B cell (primary cell): ENCODE data around the gene IQSEC3. TPM values are rescaled to one million over a fixed set of nuclear protein-coding genes. Genes with fewer than 3 reads are reported as not detected.

ENCODE experiments used
- ATAC-seq: fragments of 200-7000 bp; cut with Tn5 transposase; one replicate; pipeline ENCODE4 v1.10.0; 2021; ENCODE audit warnings: low read depth, mild to moderate bottlenecking, moderate number of reproducible peaks, moderate library complexity
- CTCF ChIA-PET: fragments of 350-600 bp; sonication (Branson Sonifier 250); formaldehyde crosslinking; loops from one replicate; lab custom pipeline; 2021; ENCODE audit warnings: antibody characterized with exemption, inconsistent platforms; lab: Charles Lee
- POLR2A ChIA-PET: fragments of 350-600 bp; sonication (Branson Sonifier 250); formaldehyde crosslinking; loops from one replicate; lab custom pipeline; 2021; ENCODE audit warnings: antibody characterized with exemption; lab: Charles Lee
- DNase-seq: peaks from one replicate; pipeline ENCODE4 v3.0.0; 2013
- H2AFZ ChIP-seq: 2 replicates; pipeline ENCODE4 v1.6.1; 2012; ENCODE audit warnings: mild to moderate bottlenecking, low read depth, low read length; ENCODE audit not compliant: insufficient read depth, poor library complexity, severe bottlenecking
- H3K27ac ChIP-seq, 2 donors: 1 replicate in 1 of 2; 2 replicates in 1 of 2; pipeline ENCODE4 v1.5.1; 2012 to 2013; ENCODE audit warnings: low read length in 2 of 2, mild to moderate bottlenecking in 2 of 2, moderate library complexity in 1 of 2
- H3K27me3 ChIP-seq, 4 experiments: fragments of 200-600 bp in 1 of 4; sonication (generic) in 1 of 4; replicated peaks in 1 of 4; 1 replicate in 2 of 4; 2 replicates in 2 of 4; pipeline versions ENCODE4 v1.6.1 to v1.7.0; 2013 to 2016; ENCODE audit warnings: low read length in 3 of 4, mild to moderate bottlenecking in 2 of 4, mixed read lengths in 1 of 4, moderate library complexity in 1 of 4; ENCODE audit not compliant: insufficient read depth in 4 of 4, control insufficient read depth in 3 of 4; ENCODE audit errors: control extremely low read depth in 1 of 4
- H3K36me3 ChIP-seq, 2 experiments: replicated peaks in 1 of 2; 1 replicate in 1 of 2; 2 replicates in 1 of 2; pipeline versions ENCODE4 v1.6.1 to v1.7.1; 2013; ENCODE audit warnings: low read length in 1 of 2; ENCODE audit not compliant: insufficient read depth in 2 of 2, control insufficient read depth in 1 of 2; ENCODE audit errors: control extremely low read depth in 1 of 2, extremely low read depth in 1 of 2
- H3K4me1 ChIP-seq, 2 donors: fragments of 200-600 bp in 1 of 2; sonication (generic) in 1 of 2; 1 replicate in 1 of 2; 2 replicates in 1 of 2; pipeline versions ENCODE4 v1.5.1 to v1.6.1; 2013 to 2017; ENCODE audit warnings: low read length in 2 of 2; ENCODE audit not compliant: control insufficient read depth in 2 of 2, insufficient read depth in 2 of 2
- H3K4me2 ChIP-seq: replicated peaks from 2 replicates; pipeline ENCODE3; 2012; ENCODE audit warnings: mild to moderate bottlenecking, low read depth, low read length; ENCODE audit not compliant: poor library complexity, severe bottlenecking
- H3K4me3 ChIP-seq, 5 experiments: fragments of 200-600 bp in 1 of 5; sonication (generic) in 1 of 5; 1 replicate in 3 of 5; 2 replicates in 2 of 5; pipeline versions ENCODE4 v1.5.1 to v1.7.0; 2011 to 2016; ENCODE audit warnings: low read length in 4 of 5, mild to moderate bottlenecking in 4 of 5, low read depth in 2 of 5, control low read depth in 1 of 5, moderate library complexity in 1 of 5; ENCODE audit not compliant: insufficient read depth in 1 of 5; ENCODE audit errors: control extremely low read depth in 1 of 5, extremely low read depth in 1 of 5
- H3K79me2 ChIP-seq: fragments of 200-600 bp; sonication (generic); one replicate; pipeline ENCODE4 v1.6.0; 2016; ENCODE audit warnings: low read length; ENCODE audit not compliant: control insufficient read depth, insufficient read depth
- H3K9ac ChIP-seq: fragments of 200-600 bp; sonication (generic); 2 replicates; pipeline ENCODE4 v1.6.1; 2017; ENCODE audit warnings: mild to moderate bottlenecking, low read length, moderate library complexity
- H3K9me3 ChIP-seq, 3 donors: one replicate each; pipeline versions ENCODE4 v1.6.1 to v1.7.1; 2013; ENCODE audit warnings: low read length in 2 of 3; ENCODE audit not compliant: control insufficient read depth in 2 of 3, insufficient read depth in 1 of 3; ENCODE audit errors: control extremely low read depth in 1 of 3
- H4K20me1 ChIP-seq: 2 replicates; pipeline ENCODE4 v1.6.0; 2012; ENCODE audit warnings: mild to moderate bottlenecking, low read length; ENCODE audit not compliant: insufficient read depth, control insufficient read depth, poor library complexity, severe bottlenecking
- H3K27ac Mint-ChIP-seq: one replicate; pipeline ENCODE4 v1.8.0; 2021; ENCODE audit warnings: mixed read lengths
- H3K27me3 Mint-ChIP-seq: one replicate; pipeline ENCODE4 v1.8.0; 2021; ENCODE audit warnings: mixed read lengths
- H3K4me1 Mint-ChIP-seq: one replicate; pipeline ENCODE4 v1.8.0; 2021; ENCODE audit warnings: mixed read lengths
- H3K4me3 Mint-ChIP-seq: one replicate; pipeline ENCODE4 v1.8.0; 2021; ENCODE audit warnings: mixed read lengths
- H3K9me3 Mint-ChIP-seq: one replicate; pipeline ENCODE4 v1.8.0; 2022; ENCODE audit warnings: mixed read lengths; ENCODE audit not compliant: insufficient read depth
- CTCF ChIP-seq: fragments of 200-600 bp; IDR thresholded peaks from one replicate; pipeline ENCODE4 v1.8.0; 2022; ENCODE audit warnings: antibody characterized with exemption, mild to moderate bottlenecking
- EZH2 ChIP-seq: IDR thresholded peaks from 2 replicates; pipeline ENCODE4 v1.6.1; 2012; ENCODE audit warnings: borderline replicate concordance, low read depth, mild to moderate bottlenecking, moderate library complexity, low read length; ENCODE audit not compliant: insufficient read depth, poor library complexity, severe bottlenecking
- WGBS: methylation state at CpG from one replicate; pipeline ENCODE4 v1.1.5; 2013; ENCODE audit warnings: missing lambda C conversion rate; ENCODE audit not compliant: insufficient coverage; 5-methylcytosine and 5-hydroxymethylcytosine counted together
- intact Hi-C: fragments of 100-400 bp; cut with micrococcal nuclease; formaldehyde crosslinking; loops from one replicate; pipeline ENCODE4 v1.10.0; 2022
- polyA plus RNA-seq: library from polyadenylated mRNA; depleted of rRNA; stranded (reverse); fragments of >200 nt; gene quantifications from 2 replicates; pipeline ENCODE4 v1.2.3, GENCODE V29; 2012
- total RNA-seq, 2 donors: library from RNA; stranded (reverse); fragments of 120-200 nt in 1 of 2; gene quantifications; 1 replicate in 1 of 2; 2 replicates in 1 of 2; pipeline versions ENCODE4 v1.2.3 to v1.2.4, GENCODE V29; 2013 to 2022

Gene IQSEC3
- total and polyA plus RNA-seq, 2 donors (not counting 1 experiment from before 2014, with no cell fraction given) = 0.01 to 1.8 TPM

GRCh38 chr12:115960-116915 is 49.7 kb downstream of the IQSEC3 start:
- Histone ChIP-seq H3K27me3 (peaks cover 0 to 5% (median 3%) of the 10 kb centered on the region in 4 experiments), H4K20me1 (no peaks in the 10 kb centered on the region), H3K9me3 (no peaks in the 10 kb centered on the region), H3K4me3 (no peak overlapping the region), H3K4me1 (no peaks in the 10 kb centered on the region), H2AFZ (no peak overlapping the region), H3K36me3 (no peaks in the 10 kb centered on the region), H3K4me2 (no peak overlapping the region), H3K9ac (no peak overlapping the region), H3K79me2 (no peaks in the 10 kb centered on the region), H3K27ac (no peak overlapping the region)
- 86% methylated on average over 18 of the region's 19 CpGs for WGBS
- TF ChIP-seq EZH2 = no peak
- no peak for TF ChIP-seq CTCF
- peaks cover 32% of the 10 kb centered on the region for H3K27me3 Mint-ChIP-seq
- DNase-seq (no peak), ATAC-seq (no peak)
- POLR2A ChIA-PET = no interaction called here
- no peak overlapping the region for H3K4me3 Mint-ChIP-seq
- H3K27ac Mint-ChIP-seq = no peak overlapping the region
- intact Hi-C loops = no loop called here
- CTCF ChIA-PET = no interaction called here
- H3K4me1 Mint-ChIP-seq = no peaks in the 10 kb centered on the region
- no peaks in the 10 kb centered on the region for H3K9me3 Mint-ChIP-seq

GRCh38 chr12:117311-117710 is 50.7 kb downstream of the IQSEC3 start:
- 96% methylated on average over 4 of the region's 7 CpGs for WGBS

More at GRCh38 chr12:117311-117710, 50.7 kb downstream of the IQSEC3 start:
- Histone ChIP-seq H3K9me3 (no peaks in the 10 kb centered on the region), H3K4me2 (no peak overlapping the region), H3K36me3 (no peaks in the 10 kb centered on the region), H4K20me1 (no peaks in the 10 kb centered on the region), H3K9ac (no peak overlapping the region), H3K27ac (no peak overlapping the region), H3K4me1 (no peaks in the 10 kb centered on the region), H3K79me2 (no peaks in the 10 kb centered on the region), H3K4me3 (no peak overlapping the region), H3K27me3 (peaks cover 0 to 5% (median 3%) of the 10 kb centered on the region in 4 experiments), H2AFZ (no peak overlapping the region)
- no peaks in the 10 kb centered on the region for H3K9me3 Mint-ChIP-seq
- intact Hi-C loops = no loop called here
- TF ChIP-seq CTCF = no peak
- TF ChIP-seq EZH2 = no peak
- H3K4me3 Mint-ChIP-seq = no peak overlapping the region
- CTCF ChIA-PET = no interaction called here
- no peaks in the 10 kb centered on the region for H3K4me1 Mint-ChIP-seq
- peaks cover 28% of the 10 kb centered on the region for H3K27me3 Mint-ChIP-seq
- DNase-seq (no peak), ATAC-seq (no peak)
- no peak overlapping the region for H3K27ac Mint-ChIP-seq
- POLR2A ChIA-PET = no interaction called here
